SH-SY5Y (cell line): ENCODE measurements around the gene GPT2.

Experiments
- GATA2 ChIP-seq: IDR thresholded peaks from 2 replicates; pipeline ENCODE4 v1.6.1; 2011; ENCODE audit warnings: mild to moderate bottlenecking, low read depth, low read length
- GATA3 ChIP-seq: IDR thresholded peaks from 2 replicates; pipeline ENCODE4 v1.6.1; 2011; ENCODE audit warnings: low read depth, mild to moderate bottlenecking, low read length, moderate library complexity

- TF ChIP-seq GATA2 (no peak), GATA3 (no peak)
Measured at GRCh38 chr16:46891910-46892309, 7.7 kb downstream of the GPT2 start.
